ENCODE measurements around the gene CDH3.
A peak's percentile ranks its signal among the peaks of the same experiment; 100 is the strongest.
"Not testable (repeated sequence)": the region's sequence is repeated elsewhere in the genome, so short reads cannot be mapped to it uniquely, and the experiment has no call there.

CDH3 gene

DNA sequence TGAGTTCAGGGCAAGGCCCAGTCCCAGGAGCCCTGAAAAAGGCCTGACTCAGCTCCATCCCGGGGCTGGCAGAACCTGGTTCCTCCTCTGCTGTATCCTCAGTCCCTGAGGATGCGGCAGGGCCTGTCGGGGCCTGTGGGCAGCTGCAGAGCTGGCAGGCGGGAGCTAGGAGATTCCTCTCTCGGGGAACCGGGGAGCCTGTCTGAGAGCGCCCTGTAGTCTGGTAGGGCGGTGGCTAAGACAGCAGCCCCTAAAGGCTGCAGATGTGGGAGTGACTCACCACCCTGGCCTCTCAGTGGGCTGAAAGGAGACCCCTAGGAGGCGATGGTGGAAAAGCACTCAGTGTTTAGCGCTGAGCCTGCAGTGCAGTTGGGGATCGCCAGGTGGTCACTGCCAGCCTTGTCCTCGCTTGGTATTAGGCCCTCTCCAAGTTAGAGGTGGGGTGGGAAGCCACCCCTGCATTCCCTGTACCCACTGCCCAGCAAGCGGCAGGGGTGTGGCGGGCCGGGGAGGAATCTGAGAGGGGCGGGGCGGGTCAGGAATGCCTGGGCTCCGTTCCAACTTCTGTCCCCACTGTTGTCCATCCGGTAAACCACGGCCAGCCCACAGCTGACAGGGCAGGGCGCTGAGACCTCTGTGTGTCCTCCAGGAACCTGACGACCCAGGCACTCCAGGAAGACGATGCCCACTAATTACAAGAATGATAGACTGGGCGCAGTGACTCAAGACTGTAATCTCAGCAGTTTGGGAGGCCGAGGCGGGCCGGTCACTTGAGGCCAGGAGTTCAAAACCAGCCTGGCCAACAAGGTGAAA is 62.4 kb downstream of the CDH3 start:
- peak; percentile 67 for DNase-seq (ENCODE audit: low read depth)

DNA sequence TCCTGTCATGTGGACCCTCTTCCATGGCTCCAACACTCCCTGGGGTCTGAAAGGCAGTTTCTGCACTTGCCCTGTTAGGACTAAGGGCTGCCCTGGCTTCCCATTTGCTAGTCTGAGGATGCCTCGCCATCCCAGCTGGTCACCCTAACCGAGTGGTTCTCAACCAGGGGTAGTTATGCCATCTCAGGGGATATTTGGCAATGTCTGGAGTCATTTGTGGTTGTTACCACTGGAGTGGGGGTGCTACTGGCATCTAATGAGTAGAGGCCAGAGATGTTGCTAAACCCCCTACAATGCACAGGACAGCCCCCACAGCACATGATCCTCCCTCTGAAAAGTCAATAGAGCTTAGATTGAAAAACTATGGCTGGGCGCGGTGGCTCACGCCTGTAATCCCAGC is 65.1 kb downstream of the CDH3 start:
- no peak for DNase-seq (ENCODE audit: low read depth)

DNA sequence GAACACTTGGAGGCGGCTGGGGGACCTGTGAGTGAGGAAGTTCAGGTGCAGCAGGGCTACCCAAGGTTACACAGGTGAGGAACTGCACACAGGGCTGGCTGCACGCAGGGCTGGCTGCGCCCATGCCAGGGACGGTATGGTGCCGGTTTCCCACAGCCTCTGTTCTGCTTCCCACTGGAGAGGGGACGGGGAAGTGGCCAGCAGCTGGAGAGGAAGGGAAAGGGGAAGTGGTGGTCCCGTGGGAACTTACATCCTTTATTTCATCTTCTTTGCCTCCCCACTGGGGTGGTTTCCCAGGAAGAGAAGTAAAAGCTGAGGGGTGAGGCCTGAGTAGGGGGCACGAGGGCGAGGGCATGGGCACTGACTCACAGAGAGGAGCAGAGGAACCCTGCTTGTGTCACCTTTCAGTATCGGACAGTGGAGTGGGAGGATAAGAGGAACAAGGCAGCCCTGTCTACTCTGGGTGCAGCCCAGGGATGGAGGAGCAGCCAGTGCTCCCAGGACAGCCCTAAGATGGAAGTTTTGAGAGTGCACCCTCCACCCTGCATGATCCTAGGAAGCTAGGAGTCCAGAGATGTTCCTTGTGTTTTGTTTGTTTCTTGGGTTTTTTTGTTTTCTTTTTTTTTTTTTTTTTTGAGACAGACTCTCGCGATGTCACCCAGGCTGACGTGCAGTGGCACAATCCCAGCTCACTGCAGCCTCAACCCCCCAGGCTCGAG is 66.5 kb downstream of the CDH3 start:
- DNase-seq (ENCODE audit: low read depth), result no peak

DNA sequence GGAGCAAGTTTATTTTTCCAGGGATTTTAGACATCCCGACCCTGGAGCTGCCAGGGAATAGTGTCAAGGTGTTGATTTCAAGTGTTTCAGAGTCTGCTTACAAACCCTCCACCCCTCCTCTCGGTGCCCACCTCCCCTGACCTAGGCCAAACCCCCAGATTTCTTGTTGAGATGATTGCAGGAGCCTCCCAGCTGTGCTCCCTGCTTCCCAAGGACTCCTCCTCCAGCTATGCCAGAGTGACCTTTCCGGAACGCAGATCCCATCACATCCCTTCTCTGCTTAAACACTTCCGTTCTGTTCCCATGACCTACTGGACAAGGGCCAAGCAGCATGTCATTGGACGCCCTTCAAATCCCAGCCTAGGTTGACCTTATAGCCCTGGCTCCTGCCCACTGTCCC is 68.3 kb downstream of the CDH3 start:
- DNase-seq (ENCODE audit: low read depth), result no peak

DNA sequence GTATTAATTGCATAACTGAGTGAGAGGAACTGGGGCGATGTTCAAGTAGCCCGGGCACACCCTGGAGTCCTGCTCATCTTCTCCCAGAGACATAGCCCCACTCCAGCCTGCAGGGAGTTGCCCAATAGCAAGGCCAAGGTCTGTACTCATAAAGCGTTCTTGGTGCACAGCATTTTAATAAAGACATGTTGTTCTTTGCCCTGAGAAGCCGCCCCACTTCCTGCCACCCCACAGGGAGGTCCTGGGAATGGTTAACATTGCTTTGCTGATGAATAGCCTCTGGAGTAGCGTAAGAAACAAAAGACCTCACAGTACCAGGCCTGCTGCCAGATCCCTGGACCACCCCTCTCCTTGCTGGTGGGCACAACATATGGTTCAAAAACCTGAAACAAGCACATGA is 70.4 kb downstream of the CDH3 start:
- DNase-seq (ENCODE audit: low read depth), result peak; percentile 23

DNA sequence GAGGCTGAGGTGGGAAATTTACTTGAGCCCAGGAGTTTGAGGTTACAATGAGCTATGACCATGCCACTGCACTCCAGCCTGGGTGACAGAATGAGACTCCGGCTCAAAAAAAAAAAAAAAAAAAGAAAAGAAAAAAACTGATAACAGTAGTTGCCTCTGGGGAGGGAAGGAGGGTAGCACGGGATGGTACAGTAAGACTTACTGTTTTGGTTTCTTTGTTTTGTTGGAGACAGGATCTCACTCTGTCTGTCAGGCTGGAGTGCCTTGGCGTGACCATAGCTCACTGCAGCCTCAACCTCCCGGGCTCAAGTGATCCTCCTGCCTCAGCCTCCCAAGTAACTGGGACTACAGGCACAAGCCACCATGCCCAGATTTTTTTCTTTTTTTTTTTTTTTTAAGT is 71.4 kb downstream of the CDH3 start:
- DNase-seq (ENCODE audit: low read depth), result not testable (repeated sequence)

DNA sequence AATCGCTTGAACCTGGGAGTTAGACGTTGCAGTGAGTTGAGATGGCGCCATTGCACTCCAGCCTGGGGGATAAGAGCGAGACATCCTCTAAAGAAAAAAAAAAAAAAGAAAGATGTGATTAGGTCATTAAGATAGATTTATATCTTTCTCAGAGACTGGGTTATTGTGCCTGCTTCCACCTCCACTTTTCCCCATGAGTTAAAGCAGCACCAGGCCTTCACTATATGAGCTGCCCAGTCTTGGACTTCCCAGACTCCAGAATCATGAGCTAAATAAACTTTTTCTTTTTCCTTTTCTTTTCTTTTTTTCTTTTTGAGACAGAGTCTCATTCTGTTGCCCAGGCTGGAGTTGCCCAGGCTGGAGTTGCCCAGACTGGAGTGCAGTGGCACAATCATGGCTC is 72.6 kb downstream of the CDH3 start:
- no peak for DNase-seq (ENCODE audit: low read depth)

DNA sequence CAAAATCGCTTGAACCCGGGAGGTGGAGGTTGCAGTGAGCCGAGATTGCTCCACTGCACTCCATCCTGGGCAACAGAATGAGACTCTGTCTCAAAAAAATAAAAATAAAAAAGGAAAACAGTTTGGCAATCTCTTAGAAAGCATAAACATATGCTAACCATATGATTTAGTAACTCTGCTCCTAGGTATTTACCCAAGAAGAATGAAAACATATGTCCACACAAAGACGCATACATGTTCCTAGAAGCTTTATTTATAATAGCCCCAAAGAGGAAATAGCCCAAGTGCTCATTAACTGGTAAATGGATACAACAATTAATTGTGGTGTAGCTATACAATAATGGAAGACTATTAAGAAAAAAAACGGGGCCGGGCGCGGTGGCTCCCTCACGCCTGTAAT is 73.5 kb downstream of the CDH3 start:
- DNase-seq (ENCODE audit: low read depth), result no peak

DNA sequence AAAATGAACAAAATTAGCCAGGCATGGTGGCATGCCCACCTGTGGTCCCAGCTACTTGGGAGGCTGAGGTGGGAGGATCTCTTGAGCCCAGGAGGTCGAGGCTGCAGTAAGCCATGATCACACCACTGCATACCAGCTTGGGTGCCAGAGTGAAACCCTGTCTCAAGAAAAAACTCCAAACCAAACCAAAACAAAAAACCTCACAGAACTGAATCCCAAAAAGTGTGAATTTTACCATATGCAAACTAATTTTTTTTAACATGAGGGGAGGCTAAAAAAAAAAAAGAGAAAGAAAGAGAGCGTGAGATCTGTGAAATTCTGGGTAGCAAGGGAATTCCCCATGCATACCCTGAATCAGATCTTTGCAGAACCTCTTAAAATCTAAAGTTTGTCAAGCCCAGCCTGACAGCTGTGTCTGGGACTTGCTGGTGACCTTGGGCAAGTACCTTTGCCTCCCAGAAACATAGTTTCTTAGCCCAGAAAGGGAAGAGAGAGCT is 74.9 kb downstream of the CDH3 start:
- DNase-seq (ENCODE audit: low read depth), result no peak

DNA sequence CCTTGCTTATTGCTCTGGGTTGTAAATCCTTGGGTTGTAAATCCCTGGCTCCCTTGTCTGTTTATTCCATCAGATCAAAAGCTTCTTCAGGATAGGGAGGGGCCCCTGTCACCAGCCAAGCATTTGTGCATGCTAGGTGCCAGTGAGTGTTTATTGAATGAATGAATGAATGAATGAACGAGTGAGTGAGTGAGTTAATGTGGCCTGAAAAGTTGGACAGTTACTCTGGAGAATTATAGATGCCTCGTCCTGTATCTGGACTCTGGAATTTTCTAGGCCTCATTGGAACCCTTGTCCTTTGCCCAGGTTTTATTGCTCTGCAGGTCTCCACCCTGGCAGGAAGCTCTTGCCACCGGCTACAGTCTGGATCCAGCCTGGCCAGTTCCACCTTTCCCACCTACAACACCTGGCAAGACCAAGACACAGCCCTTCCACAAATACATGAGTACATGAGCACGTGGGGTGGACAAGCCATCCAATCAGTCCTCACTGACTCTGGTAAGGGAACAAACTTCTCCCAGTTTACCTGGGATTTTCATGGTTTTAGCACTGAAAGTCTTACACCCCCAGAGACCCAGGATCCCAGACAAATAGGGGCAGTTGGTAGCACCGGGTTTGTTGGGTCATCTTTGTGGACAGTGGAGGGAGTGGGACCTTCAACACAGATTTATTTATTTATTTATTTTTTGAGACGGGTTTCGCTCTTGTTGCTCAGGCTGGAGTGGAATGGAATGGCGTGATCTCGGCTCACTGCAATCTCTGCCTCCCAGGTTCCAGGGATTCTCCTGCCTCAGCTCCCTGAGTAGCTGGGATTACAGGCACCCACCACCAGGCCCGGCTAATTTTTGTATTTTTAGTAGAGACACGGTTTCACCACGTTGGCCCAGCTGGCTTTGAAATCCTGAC is 77.3 kb downstream of the CDH3 start:
- no peak for DNase-seq (ENCODE audit: low read depth)

DNA sequence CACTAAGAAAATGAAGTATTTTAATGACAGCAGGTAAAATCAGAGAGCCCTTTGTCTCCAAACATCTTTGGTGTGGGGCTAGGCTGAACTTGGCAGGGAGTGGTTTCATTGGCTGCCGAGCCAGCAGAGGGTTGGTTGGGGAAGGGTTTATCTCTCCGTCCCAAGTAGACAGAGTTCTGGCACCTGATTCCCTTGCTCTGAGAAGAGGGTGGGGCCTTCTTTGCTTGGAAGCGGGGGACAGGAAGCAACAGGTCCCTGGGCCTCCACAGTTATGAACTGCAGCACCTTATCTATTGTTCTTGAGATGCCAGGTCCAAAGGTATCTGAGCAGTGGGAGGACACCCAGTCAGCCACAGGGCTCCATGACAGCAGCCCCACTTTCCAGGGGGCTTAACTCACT is 79.7 kb downstream of the CDH3 start:
- no peak for DNase-seq (ENCODE audit: low read depth)

DNA sequence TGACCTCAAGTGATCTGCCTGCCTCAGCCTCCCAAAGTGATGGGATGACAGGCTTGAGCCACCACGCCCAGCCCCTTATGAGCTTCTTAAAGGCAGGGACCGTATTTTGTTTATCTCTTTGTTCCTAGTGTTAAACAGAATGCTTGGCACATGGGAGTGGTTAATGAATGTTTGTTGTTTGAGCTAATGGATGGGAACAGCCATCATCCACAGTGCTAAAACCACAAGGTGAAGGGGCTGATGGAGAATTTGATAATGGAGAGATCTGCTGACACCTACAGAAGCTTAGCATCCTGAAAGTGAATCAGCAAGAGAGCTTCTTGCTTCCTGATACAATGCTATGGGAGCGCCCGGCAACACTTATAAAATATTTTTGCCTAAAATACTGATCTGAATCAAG is 83.4 kb downstream of the CDH3 start:
- DNase-seq (ENCODE audit: low read depth), result no peak

DNA sequence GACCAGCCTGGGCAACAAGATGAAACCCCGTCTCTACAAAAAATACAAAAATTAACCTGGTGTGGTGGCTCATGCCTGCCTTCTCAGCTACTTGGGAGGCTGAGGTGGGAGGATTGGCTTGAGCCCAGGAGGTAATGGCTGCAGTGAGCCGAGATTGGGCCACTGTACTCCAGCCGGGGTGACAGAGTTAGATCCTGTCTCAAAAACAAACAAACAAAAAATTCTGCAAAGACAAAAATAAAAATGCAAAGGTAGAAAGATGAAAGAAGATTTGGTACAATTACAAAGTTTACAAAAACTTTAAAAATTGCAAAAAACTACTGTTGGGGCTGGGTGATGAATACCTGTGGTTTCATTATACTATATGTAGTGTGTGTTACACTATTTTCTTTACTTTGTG is 86.5 kb downstream of the CDH3 start:
- DNase-seq (ENCODE audit: low read depth), result no peak

DNA sequence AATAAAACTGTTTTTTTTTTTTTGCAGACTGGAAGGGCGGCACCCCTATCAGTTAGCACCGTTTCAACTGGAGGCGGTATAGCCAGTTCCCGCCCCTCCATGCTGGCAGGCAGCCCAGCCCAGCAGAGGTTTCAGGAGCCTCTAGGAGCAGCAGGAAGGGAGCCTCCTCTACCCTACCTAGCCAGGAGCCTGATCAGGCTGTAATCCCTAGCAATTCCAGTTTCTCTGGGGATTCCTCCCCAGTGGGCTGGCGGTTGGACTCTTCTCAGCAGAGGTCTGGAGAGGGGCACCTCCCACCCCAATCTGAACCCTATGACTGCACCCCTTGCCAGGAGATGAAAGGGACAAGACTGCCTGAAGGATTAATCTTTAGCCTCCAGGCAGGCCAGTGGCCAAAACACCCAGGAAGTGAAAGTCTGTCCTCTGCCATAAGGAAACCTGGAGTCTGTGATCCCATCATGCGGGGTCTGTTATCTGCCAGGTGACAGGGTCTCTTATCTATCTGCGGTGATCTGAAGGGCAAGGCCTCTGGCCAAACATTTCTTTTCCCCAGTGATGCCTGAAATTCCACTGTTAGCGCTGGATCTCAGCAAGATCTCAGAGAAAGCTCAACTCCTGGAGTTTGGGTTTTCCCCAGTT is 87.1 kb downstream of the CDH3 start:
- peak; percentile 23 for DNase-seq (ENCODE audit: low read depth)

DNA sequence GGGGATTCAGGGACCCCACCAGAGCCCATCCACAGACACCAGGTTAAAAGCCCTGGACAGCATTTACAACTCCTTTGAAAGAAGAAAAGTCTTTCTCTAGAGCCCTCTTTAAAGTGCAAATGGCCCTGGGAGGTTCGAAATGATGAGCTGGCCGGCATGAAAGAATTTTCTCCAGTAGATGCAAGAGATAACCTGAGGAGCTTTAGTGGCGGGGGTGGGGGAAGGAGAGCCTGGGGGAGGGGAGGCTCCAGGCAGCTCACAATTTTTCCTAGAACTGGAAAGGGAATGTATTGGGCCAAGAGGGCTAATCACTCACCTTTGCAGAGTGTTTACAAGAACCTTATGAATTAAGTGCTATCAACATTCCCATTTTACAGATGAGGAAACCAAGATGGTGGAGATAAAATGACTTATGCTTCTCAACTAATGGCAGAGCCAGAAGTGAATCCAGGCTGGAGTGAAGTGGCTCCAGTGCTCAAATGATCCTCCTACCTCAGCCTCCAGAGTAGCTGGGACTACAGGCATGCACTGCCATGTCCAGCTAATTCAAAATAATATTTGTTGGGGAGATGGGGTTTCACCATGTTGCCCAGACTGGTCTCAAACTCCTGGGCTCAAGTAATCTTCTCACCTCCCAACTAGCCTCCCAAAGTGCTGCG is 87.8 kb downstream of the CDH3 start:
- no peak for DNase-seq (ENCODE audit: low read depth)

DNA sequence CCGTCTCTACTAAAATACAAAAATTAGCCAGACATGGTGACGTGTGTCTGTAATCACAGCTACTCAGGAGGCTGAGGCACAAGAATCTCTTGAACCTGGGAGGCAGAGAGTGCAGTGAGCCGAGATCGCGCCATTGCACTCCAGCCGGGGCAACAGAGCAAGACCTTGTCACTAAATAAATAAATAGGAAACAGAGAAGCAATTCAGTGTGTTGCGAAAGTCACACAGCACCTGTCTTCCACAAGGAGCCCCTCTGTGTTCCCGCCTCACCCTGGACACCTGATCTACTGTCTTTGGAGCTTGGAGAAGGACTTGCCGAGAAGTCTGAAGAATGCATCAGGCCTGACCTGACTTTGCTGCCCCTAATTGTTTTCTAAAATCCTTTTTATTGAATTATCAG is 88.5 kb downstream of the CDH3 start:
- no peak for DNase-seq (ENCODE audit: low read depth)

DNA sequence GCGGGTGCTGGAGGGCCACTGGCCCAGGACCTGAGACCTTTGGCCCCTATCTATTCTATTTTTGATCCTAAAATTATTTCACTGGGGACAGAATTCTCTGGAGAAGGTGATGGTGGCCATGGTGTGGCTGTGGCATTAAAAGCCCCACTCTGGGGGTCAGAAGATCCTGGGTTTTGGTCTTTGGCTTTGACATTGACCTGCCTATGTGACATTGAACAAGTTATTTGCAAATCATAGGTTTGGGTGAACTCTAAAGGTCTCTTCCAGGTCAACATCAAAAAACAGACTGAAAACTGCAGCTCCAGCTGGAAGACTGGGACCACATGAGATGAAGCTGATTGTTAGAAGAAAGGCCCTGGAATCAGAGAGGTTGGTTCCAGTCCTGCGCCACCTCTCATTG is 89.7 kb downstream of the CDH3 start:
- no peak for DNase-seq (ENCODE audit: low read depth)

DNA sequence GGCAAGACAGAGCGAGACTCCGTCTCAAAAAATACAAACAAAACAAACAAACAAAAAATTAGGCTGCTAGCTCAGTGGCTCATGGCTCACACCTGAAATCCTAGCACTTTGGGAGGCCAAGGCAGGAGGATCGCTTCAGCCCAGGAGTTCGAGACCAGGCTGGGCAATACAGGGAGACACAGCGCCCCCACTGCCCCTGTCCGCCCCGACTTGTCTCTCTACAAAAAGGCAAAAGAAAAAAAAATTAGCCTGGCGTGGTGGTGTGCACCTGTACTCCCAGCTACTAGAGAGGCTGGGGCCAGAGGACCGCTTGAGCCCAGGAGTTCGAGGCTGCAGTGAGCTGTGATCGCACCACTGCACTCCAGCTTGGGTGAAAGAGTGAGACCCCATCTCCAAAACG is 91.5 kb downstream of the CDH3 start:
- no peak for DNase-seq (ENCODE audit: low read depth)

DNA sequence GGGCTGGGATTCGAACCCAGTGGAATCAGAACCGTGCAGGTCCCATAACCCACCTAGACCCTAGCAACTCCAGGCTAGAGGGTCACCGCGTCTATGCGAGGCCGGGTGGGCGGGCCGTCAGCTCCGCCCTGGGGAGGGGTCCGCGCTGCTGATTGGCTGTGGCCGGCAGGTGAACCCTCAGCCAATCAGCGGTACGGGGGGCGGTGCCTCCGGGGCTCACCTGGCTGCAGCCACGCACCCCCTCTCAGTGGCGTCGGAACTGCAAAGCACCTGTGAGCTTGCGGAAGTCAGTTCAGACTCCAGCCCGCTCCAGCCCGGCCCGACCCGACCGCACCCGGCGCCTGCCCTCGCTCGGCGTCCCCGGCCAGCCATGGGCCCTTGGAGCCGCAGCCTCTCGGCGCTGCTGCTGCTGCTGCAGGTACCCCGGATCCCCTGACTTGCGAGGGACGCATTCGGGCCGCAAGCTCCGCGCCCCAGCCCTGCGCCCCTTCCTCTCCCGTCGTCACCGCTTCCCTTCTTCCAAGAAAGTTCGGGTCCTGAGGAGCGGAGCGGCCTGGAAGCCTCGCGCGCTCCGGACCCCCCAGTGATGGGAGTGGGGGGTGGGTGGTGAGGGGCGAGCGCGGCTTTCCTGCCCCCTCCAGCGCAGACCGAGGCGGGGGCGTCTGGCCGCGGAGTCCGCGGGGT is 92.1 kb downstream of the CDH3 start, which contains the start of gene CDH1:
TSS of gene CDH1 (plus strand) at position 247 of the 684 bp plus-strand sequence. CDS start at position 371, 124 bp downstream.
- no peak for DNase-seq (ENCODE audit: low read depth)

DNA sequence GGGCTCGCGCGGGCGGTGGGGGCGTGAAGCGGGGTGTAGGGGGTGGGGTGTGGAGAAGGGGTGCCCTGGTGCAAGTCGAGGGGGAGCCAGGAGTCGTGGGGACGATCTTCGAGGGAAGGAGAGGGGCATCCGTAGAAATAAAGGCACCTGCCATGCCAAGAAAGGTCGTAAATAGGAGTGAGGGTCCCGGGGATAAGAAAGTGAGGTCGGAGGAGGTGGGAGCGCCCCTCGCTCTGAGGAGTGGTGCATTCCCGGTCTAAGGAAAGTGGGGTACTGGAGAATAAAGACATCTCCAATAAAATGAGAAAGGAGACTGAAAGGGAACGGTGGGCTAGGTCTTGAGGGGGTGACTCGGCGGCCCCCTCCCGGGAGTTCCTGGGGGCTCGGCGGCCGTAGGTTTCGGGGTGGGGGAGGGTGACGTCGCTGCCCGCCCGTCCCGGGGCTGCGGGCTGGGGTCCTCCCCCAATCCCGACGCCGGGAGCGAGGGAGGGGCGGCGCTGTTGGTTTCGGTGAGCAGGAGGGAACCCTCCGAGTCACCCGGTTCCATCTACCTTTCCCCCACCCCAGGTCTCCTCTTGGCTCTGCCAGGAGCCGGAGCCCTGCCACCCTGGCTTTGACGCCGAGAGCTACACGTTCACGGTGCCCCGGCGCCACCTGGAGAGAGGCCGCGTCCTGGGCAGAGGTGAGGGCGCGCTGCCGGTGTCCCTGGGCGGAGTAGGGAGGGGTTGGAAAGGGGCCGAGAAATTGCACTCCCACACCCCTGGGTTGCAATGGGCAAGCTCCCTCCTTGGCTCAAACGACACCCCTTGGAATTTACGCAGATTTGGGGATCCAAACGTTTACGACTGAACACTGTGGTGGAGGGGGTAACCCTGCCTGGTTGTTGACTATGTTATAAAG is 92.9 kb downstream of the CDH3 start:
- DNase-seq (ENCODE audit: low read depth), result no peak
